HG03066 (cell line): ENCODE results near the gene NPC1.
"Not testable (repeated sequence)": the region's sequence is repeated elsewhere in the genome, so short reads cannot be mapped to it uniquely, and the experiment has no call there.

Source experiments
- ATAC-seq: cut with Tn5 transposase; IDR thresholded peaks from one replicate; pipeline ENCODE4 v1.9.1; 2021; ENCODE audit warnings: low read depth; ENCODE audit not compliant: unreplicated experiment

NPC1 gene

DNA sequence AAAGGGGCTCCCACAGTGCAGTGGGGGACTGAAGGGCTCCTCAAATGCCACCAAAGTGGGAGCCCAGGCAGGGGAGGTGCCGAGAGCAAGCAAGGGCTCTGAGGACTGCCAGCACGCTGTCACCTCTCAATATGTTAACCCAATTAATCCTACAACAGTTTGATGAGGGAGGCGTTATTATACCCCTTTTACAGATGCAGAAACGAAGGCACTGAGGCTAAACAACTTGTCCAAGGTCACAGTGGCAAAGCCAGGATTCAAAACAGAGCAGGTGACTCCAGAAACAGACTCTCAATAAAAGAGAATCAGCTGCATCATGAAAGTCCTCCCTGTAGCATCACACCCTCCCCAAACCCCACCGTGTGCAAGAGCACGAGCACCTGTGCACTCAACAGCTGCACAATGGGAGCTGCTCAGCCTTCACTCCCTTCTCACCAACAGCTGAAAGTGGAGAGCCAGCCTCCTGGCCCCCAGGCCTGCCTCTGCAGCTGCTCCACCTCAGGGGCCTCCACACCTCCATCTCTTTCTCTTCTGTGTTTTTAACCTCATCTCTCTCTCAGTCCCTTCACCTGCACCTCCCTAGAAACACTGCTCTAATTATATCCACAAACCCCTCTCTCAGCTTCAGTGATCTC, 8.1 kb downstream of the NPC1 start:
- no peak for ATAC-seq

DNA sequence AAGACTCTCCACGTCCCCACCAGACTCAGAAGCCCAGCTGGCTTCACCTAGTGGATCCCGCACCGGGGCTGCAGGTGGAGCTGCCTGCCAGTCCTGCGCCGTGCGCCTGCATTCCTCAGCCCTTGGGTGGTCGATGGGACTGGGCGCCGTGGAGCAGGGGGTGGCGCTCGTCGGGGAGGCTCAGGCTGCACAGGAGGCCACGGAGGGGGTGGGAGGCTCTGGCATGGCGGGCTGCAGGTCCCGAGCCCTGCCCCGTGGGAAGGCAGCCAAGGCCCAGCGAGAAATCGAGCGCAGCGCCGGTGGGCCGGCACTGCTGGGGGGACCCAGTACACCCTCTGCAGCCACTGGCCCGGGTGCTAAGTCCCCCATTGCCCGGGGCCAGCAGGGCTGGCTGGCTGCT, 8.8 kb downstream of the NPC1 start:
- not testable (repeated sequence) for ATAC-seq

DNA sequence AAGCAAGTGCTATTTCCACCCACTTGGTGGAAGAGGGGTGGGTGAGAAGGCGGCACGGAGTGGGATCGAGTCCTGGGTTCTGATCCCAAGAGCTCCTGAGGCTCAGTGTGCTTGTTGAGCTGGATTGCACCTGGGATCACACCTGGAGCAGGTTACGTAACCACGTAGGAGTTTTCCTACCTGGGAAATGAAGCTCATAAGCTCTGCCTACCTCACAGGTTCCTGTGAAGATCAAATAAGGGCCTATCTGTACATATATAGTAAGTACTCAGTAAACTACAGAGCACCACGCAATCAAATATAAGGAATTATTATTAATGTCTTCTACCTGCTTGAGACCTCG, 11.0 kb downstream of the NPC1 start:
- ATAC-seq, result no peak

DNA sequence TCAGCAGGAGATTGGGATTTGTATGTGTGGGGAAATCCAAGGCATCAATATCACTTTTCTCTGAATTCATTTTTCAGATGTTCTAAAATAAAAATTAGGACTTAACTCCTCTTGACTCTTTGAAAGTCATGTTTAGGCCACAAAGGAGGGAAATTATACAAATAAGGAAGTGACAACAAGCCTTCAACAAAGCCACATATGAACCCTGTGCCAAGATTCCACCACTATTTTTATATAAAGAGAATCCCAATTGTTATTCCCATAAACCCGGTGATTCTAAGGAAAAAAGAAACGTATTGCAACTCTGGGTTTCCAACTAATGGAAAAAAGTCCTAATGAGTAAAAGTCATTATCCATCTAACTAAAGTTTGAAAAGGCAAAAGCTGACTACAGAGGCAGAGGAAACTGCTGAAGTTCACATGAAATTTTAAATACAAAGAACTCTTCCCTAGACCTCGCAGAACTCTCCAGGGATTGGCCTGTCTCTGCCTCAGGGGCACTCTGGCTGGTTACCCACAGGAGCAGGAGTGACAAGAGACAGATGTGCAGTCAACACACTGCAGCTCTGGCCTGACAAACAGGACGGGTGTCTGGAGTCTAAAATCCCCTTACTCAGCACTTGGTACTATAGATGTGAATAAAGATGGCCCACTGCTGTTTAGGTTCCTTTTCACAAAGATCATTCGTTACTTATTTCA, 11.5 kb downstream of the NPC1 start:
- ATAC-seq, result no peak

DNA sequence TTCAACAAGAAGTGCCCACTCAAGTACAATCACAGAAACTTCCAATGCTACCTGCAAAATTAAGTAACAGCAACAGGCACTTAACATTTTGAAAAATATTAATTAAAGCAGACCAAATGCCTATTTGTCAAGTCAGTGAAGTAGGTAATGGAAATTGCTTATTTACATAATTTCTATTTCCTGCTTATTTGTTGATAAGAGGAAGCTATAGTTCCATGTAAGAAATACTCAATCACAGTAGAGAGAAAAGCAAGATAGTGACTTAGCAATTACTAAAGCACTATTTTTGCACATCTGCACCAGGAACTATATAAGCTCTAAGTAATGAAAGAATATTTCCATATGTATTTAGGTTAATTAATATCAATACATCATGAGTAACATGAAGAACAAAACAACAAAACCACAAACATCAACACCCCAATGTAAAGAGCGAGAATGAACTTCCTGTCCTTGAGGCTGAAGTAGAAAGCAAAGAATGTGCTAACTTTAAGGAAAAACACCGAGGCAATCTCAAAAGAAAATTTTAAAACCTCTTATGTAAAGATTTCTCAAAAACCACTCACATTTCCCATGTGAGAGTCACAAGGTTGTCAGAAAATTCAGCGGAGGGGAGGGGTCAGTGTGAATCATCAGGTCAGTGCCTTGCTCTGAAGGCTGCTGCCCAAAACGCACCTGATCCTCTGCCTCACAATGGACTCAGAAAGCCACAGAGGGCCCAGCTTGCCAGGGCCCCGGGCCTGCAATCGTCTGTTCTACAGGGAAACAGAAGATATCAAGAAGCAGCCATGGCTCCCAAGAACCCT, 12.5 kb downstream of the NPC1 start:
- no peak for ATAC-seq

DNA sequence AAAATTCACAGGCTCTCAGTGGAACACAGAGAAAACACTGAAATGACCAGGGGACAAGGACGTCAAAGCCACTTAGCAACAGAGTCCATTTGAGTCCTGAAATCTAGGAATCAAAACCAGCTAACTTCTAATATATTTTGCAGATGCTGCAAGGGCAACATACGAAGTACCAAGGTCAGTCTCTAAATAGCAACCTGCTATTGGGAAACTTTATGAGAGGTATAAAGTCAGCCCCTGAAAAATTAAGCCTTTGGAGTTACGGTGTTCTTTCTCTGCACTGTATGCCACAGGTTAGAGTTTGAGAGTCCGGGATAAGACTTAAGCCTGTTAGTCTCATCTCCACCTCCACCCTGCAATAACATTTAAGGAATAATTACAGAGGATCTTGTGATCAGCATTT, 13.3 kb downstream of the NPC1 start:
- no peak for ATAC-seq

DNA sequence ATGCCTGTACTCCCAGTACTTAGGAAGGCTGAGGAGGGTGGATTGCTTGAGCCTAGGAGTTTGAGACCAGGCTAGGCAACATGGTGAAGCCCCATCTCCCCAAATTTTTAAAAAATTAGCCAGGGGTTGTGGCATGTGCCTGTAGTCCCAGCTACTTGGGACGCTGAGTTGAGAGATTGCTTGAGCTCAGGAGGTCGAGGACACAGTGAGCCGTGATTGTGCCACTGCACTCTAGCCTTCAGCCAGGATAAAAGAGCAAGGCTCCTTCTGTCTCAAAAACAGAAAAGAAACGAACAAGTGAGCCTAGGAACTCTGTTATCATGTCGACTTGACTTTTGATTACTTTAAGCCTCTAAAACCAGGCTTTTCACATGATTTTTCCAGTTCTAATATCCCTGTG, 13.7 kb downstream of the NPC1 start:
- no peak for ATAC-seq

DNA sequence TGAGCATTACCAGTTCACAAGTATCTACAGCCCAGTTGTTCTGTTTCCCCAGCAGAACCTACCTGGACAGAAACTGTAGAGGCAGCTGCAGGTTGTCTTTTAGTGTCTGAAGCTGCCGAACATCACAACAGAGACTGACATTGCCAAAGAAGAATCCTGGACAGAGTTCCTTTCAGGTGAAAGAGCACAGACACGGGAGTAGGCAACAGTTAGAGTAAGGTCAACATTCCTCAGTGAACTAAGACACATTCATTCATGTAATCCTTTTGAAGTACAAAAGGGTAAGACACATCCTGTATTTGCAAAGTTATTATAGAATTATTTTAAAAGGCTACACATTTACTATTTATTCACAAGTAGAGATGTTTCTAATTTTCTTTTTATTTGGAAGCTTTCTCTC, 14.3 kb downstream of the NPC1 start:
- ATAC-seq, result no peak

DNA sequence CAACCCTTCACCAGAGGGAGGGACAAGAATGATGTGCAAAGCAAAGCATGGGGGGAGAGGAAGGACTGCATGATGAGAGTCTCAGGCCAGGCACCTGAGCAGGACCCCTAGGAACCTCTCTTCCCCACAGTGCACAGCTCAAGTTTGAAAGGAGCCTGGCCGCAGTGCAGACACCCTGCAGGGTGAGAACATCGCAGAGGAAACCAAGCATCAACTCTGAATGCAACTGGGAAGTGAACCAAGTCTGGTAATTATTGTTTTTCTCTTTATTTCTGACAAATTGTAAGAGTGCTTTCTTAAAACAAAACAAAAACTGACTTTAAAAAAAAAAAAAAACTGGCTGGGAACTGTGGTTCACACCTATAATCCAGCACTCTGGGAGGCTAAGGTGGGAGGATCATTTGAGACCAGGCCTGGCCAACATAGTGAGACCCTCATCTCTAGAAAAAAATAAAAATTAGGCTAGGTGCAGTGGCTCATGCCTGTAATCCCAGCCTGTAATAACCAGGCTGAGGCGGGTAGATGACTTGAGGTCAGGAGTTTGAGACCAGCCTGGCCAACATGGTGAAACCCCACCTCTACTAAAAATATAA, 15.3 kb downstream of the NPC1 start:
- no peak for ATAC-seq

DNA sequence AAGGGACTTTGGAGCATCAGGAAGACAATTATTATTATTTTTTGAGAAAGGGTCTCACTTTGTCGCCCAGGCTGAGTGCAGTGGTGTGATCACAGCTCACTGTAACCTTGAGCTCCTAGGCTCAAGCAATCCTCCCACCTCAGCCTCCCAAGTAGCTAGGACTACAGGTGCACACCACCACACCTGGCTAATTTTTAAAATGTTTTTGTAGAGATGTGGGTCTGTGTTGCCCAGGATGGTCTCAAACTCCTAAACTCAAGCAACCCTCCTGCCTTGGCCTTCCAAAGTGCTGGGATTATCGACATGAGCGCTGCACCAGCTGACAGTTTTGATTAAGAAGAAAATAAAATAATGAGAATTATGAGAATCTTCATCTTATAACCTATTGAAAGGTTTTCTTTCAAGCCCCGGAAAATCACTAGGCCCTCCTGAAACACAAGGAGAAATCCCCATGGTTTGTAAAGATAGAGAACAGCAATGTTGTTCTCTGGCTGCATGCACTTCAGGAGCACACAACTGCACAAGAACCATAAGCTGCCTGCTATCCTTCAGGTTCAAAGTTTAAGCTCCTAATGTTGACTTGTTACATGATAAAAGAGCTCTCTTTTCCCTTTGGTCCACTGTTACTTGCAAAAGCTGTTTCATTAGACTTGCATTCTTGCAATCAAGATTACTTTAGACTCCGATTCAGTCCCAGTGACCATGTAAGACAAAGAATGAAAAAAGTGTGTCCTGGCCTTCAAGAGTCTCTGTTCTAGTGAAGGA, 16.8 kb downstream of the NPC1 start:
- no peak for ATAC-seq

DNA sequence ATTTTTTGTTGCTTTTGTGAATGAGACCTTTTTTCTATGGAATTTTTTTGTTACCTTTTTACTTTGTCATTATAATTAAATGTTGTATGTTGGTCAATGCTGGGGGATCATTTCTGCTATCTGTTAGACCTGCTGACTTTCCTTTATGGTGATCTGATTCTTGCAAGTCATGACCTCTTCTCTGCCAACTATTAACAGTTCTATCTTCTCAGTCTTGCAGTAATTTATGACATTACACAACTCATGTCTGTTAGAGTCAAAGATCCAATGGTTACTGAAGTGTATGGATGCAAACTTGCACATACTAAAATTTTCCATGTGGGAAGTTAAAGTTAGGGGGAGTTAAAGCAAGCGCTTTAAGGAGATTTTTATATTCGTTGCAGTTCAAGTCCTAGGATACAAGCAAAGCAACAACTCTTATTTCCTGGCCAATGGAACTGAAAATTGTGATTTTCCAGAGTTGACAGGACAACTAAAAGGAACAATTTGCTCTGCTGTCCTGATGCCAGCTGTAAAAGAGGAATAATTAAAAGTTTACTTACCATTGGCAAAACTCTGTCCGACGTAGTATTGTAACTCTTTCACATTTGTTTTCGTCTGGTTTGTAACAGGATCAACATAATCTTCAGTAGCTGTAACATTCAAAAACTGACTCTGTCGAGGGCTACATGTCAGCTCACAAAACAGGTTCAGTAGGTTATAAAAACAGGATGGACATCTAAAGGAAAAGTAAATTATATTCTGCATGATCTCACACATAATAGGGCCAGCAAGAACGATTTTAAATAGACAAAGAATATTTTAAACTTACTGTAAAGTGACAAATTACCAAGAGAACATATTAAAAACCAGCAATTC, 17.8 kb downstream of the NPC1 start:
- ATAC-seq, result no peak

DNA sequence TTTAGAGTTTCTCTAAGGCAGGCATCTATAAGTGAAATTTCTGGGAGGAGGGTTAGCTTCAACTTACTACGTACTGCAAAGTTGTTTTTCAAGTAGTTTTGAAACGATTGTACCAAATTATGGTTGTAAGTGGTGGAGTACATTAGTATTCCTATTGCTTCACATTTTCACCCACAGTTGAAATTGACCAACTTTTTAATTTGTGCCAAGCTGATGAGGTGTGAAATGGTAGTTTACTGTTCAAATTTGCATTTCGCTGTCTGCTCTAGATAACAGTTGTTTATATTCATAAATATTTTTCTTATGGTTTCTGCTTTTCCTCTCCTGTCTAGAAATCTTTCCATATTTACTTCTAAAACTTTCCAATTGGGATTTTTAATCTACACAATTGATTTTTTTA, 18.6 kb downstream of the NPC1 start:
- ATAC-seq, result no peak

DNA sequence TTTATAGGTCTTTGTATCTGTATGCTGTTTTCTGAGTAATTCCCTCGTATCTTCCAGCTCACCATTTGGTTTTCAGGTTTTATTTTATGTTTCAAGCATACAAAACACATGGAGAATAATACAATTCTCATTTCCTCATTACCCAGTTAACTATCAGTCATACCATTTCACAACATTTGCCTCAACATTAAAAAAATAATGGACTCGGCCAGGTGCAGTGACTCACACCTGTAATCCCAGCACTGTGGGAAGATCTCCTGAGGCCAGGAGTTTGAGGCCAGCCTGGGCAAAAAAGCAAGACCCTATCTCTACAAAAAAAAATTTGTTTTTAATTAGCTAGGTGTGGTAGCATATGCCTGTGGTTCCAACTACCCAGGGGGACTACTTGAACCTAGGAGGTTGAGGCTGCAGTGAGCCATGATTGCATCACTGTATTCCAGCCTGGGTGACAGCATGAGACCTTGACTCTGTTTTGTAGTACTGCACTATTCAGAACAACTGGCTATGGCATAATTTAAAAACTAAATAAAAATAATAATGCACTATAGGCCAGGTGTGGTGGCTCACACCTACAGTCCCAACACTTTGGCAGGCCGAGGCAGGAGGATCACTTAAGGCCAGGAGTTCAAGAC, 20.3 kb downstream of the NPC1 start:
- ATAC-seq, result no peak

DNA sequence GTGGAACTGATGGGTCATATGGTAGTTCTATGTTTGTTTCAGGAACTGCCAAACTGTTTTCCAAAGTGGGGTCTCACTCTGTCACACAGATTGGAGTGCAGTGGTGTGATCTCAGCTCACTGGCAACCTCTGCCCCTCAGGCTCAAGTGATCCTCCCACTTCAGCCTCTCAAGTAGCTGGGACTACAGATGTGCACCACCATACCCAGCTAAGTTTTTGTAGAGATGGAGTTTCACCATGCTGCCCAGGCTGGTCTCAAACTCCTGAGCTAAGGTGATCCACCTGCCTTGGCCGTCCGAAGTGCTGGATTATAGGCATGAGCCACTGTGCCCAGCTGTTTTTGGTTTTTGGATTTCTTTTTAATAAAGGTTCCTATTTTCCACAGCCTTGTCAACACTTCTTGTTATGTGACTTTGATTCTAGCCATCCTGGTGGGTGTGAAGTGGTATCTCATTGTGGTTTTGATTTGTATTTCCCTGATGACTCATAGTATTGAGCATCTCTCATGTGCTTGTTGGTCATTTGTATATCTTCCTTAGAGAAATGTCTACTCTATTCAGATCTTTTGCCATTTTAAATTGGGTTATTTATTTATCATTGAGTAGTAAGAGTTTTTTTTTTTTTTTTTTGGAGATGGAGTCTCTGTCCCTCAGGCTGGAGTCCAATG, 22.8 kb downstream of the NPC1 start:
- ATAC-seq, result no peak

DNA sequence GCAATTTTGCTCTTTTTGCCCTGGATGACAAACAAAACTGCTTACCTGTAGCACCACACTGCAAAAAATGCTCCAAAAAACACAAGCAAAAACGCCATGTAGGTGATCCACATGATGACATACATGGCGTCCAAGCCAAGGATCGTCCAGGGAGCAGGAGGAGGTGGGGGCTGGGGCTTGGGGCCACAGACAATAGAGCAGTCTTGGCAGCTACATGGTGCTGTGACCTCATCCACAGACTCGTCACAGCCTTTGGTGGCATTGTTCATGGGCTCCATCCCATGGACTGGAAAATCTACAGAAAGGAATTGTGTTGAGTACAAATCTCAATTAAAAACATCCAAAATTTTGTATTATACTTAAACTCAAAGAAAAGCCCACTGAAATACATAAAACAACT, 26.1 kb downstream of the NPC1 start:
- no peak for ATAC-seq

DNA sequence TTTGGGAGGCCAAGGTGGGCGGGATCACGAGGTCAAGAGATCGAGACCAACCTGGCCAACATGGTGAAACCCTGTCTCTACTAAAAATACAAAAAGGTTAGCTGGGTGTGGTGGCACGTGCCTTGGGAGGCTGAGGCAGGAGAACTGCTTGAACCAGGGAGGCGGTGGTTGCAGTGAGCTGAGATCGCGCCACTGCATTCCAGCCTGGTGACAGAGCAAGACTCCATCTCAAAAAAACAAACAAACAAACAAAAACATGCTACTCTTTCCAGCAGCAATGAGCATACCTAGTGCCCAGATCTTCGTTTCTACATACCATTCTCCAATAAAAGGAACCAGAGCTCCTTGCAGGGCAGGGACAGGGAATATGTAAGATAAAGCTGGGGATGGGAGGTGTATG, 28.8 kb downstream of the NPC1 start:
- ATAC-seq, result not testable (repeated sequence)

DNA sequence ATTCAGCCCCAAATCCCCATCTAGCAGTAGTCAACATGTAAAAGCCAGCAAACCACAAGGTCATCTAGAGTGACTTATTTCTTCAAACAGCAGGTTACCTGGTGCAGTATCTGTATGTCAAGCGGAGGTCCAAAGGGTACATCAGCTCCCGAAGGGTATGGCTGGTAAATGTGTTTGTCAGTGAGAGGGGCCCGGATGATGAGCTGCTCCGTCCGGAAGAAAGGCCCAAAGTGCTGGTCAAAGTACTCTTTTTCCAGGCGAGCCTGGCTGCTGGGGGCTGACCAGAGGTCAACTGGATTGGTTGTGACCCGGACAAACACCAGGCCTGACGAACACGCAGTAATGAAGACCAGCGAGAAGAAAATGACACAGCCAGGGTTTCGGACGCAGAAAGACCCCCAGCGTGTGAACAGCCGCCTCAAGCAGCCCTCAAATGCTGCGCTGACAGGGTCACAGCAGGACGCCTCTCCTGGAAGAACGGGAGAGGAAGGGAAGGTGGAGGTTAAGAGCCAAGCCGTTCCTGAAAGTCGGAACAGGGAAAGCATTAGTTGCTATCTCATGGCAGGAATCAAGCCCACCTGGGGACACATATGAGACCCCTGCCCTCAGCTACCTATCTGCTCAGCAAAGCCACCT, 30.0 kb downstream of the NPC1 start:
- ATAC-seq, result no peak

DNA sequence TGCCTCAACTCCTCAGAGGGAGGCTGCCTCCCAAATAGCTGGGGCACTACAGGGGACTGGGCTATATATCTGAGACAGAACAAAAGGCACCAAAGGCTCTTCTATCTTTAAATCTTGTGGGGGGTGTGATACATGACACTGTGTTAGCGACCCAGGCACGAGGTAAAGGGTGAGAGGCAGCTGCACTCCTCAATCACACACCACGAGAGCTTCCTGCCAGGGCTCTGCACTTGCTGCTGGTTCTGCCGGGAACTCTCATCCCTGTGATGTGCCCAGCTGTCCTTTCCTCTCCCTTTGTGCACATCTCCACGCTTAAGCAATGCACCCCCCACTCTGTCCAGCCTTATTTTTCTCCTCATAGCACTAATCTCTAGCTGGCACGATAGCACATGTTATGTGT, 32.4 kb downstream of the NPC1 start:
- no peak for ATAC-seq
